Thyroid gland (tissue), 4 donors: ENCODE measurements around the gene CTIF.

ENCODE experiments used
- CTCF ChIP-seq, 6 experiments: fragments of 200-600 bp in 3 of 6; fragments of 450-650 bp in 3 of 6; sonication (generic) in 3 of 6; IDR thresholded peaks; one replicate each; pipeline ENCODE4 v1.5.1; 2016 to 2019; ENCODE audit warnings: antibody characterized with exemption in 6 of 6, mild to moderate bottlenecking in 2 of 6, inconsistent platforms in 1 of 6, moderate library complexity in 1 of 6
- POLR2A ChIP-seq, 2 donors: fragments of 450-650 bp; IDR thresholded peaks; one replicate each; pipeline ENCODE4 v1.6.1; 2017; ENCODE audit warnings: antibody characterized with exemption in 2 of 2, mild to moderate bottlenecking in 2 of 2, moderate library complexity in 1 of 2

GRCh38 chr18:48580782-48581181 lies 42.0 kb downstream of the CTIF start:
- TF ChIP-seq POLR2A (IDR thresholded peaks at IDR 0.05) (no peak), CTCF (IDR thresholded peaks at IDR 0.05) (no peak)
